GM19452 (cell line): ENCODE results near the gene YY1.

Source experiments
- ATAC-seq: cut with Tn5 transposase; IDR thresholded peaks from one replicate; pipeline ENCODE4 v1.9.1; 2021; ENCODE audit not compliant: unreplicated experiment

Gene YY1

DNA sequence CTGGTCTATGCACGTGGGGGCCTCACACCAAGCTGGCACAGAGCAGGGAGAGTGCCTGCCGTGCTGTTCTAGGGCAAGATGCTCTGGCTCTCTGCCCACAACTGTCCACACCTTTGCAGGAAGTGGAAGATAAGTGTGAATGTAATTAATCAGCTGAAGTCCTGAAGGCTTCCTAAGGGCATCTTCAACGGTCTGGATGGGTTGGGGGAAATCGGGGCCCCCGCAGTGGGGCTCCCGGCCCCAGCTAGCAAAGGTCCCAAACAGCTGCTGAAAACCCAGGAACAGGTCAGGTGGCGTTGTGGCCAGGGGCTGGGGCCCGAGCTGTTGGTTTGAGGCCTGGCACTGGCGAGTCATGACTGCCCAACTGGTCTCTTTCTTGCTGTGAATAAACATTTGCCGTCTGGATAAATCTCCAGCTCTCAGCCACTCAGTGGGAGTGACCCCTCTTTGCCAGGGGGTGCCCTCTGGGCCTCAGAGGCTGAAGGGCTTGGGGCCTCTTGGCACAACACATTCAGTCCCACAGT, 74.0 kb downstream of the YY1 start:
- no peak for ATAC-seq

DNA sequence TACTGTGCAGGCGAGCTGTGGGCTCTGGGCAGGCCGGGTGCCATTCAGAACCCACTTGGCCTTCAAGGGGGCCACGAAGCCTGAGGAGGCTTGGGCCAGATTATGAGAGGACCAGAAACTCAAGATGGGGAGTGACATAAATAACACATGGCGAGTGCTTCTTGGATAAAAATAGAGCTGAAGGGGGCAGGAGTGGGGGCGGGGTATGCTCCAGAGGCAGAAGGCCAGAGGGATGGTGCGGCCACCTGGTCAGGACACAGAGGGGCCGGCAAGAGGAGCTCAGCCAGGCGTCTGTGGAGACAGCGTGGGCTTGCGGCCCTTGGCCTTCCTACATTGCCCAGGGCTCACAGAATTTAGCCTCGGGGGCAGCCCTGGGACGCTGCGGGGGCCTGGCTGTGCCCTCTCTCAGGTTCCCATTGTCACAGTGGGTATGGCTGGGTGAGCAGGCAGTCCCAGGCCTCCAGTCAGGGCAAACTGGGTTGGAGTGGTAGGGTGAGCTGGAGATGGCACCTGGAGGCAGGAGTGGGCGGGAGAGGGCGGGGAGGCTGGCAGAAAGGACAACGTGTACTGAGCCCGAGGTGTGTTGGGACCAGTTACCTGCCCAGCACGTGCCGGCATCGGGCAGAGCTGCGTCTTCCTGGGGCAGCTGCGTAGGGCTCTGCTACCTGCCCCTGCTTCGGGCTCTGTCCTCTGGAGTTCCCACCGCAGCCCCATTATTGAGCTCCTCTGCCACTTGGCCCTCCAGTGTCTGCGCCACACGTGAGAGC, 74.7 kb downstream of the YY1 start:
- ATAC-seq, result no peak

- no peak for ATAC-seq
These were observed 75.8 kb downstream of the YY1 start for GRCh38 chr14:100314724-100315123.

GRCh38 chr14:100317389-100317788, 78.4 kb downstream of the YY1 start:
- no peak for ATAC-seq

DNA sequence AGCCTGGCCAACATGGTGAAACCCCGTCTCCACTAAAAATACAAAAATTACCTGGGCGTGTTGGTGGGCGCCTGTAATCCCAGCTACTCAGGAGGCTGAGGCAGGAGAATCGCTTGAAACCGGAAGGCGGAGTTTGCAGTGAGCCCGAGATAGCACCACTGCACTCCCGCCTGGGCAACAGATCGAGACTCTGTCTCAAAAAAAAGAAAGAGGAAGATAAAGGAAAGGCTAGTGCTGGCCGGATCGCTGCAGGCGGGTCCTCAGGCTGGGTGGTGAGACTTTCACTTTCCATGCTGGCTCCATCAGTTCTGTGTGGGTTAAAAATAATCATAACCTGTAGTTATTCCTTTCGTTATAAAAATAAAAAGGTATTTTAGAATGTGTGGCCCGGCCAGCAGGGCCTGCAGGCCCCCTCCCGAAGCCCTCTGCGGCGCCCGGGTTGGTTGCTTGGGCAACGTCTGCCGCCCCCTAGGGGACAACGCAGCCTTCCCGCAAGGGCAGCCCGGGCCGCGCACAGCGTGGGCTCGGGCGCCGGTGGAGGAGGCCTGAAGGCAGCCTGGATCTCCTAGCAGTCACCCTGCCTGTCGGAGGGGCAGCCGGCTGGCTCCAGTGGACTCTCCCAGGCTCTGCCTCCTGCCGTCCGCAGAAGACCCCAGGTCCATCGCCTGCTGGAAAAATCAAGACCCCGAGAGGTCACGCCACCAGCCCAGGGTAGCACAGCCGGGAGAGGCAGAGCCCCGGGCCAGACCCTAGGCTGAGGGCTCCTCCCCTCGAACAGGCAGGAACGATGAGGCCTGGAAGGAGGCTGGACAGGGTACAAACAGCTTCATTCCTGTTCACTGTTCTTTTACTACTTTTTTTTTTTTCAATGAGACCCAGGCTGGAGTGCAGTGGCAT, 79.2 kb downstream of the YY1 start:
- ATAC-seq, result peak; percentile 86

DNA sequence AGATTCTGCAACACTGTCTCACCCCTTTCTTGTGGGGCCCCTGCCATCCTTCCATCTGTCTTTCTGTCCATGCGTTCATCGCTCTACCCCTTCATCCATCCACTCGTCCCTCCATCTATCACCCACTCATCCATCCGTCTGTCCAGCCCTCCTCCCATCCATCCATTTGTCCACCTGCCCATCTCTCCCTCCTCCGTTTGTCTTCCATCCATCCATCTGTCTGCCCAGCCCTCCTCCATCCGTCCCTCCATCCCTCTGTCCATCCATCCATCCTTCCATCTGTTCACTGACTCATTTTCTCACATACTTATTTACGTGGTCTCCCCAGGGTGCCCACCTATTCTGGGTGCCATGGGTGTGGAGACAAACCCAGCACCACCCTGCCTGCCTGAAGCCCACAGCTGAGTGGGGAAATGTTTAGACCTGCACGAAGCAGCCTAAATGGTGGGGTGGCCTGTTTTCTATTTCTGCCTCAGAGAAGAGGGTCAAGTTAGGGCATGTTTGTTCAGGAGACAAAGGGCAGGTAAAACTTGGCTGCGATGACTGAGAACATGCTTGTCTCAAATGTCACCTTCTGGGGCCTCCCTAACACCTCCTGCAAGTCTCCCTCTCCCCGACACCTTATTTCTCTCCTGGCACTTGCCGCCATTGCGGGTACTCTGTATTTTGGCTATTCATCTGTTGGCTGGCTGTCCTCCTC, 81.4 kb downstream of the YY1 start:
- no peak for ATAC-seq

GRCh38 chr14:100321473-100322137, 82.7 kb downstream of the YY1 start:
- no peak for ATAC-seq

DNA sequence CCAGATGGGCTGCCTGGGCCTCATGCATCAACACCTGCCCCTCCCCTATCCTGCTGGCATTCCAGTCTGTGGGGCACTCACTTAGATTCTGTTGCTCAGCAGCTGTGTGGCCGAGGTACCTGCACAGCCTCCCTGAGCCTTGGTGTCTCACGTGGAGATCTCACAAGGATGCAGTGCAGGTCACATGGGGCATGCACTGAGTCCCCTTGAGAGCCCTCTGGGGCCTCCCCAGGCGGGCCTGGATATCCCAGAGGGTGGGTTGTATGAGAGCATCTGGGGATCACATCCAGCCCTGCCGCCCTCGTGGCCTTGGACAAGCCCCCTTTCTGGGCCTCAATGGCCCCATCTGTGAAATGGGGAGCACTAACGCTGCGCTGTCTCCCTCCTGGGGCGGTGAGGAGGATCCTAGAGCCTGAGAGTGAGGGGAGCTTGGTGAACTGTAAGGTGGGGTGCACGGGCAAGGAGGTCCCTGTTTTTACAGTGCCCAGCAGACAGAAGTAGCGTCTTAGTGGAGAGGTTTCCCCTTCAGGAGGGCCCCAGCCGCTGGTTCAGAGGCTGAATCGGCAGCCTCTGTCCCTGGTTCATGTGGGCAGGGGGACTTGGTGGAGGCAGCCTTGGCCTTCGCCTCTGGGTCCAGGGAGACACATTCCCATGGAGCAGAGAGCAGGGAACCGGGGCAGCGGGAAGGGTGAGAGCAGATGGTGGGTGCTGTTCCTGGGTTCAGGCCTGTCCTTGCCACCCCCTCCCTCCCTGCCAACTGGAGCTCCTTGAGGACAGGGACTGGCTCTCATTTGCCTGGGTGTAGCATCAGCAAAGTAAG, 83.4 kb downstream of the YY1 start:
- ATAC-seq, result no peak

- ATAC-seq, result no peak
These were observed 84.4 kb downstream of the YY1 start, which contains the start of gene SLC25A47 for GRCh38 chr14:100323121-100323941. TSS of gene SLC25A47 (plus strand) at chr14:100323339. CDS start at chr14:100323415, 76 bp downstream.

DNA sequence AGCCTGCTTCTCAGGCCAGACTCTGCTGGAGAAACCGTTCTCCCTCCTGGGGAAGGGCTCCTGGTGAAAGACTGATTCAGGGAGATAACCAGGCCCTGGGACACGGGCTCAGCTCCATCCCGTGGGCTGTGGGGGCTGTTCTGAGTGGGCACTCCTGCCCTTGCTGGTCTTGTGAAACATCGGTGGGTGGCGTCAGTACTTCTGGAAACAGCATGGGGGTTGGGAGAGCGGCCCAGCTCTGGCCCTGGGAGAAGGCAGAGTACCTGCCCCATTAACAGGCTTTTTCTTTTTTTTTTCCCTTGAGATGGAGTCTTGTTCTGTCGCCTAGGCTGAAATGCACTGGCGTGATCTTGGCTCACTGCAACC, 85.0 kb downstream of the YY1 start:
- no peak for ATAC-seq

GRCh38 chr14:100325231-100325632, 86.3 kb downstream of the YY1 start:
- no peak for ATAC-seq

DNA sequence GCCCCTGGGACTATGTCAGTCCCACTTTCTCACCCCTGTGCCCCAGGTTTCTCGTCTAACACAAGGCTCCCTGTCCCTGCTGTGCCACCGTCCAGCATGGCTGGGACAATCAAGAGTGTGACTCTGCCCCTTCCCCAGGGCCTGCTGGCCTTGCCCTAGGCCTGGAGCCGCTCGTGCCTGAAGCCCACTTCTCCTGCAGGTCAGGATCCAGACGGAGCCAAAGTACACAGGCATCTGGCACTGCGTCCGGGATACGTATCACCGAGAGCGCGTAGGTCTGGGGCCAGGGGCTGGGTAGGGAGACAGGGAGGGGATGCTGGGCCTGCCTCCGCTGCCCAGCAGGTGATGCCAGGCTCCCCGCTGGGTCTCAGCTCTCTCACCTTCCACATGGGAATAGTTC, 87.0 kb downstream of the YY1 start:
- no peak for ATAC-seq

- ATAC-seq, result no peak
These were observed 88.2 kb downstream of the YY1 start for GRCh38 chr14:100327128-100327527.

GRCh38 chr14:100328495-100329163, 89.7 kb downstream of the YY1 start:
- no peak for ATAC-seq

GRCh38 chr14:100329233-100330006, 90.5 kb downstream of the YY1 start:
- no peak for ATAC-seq

GRCh38 chr14:100330007-100330344, 91.0 kb downstream of the YY1 start:
- ATAC-seq, result no peak

DNA sequence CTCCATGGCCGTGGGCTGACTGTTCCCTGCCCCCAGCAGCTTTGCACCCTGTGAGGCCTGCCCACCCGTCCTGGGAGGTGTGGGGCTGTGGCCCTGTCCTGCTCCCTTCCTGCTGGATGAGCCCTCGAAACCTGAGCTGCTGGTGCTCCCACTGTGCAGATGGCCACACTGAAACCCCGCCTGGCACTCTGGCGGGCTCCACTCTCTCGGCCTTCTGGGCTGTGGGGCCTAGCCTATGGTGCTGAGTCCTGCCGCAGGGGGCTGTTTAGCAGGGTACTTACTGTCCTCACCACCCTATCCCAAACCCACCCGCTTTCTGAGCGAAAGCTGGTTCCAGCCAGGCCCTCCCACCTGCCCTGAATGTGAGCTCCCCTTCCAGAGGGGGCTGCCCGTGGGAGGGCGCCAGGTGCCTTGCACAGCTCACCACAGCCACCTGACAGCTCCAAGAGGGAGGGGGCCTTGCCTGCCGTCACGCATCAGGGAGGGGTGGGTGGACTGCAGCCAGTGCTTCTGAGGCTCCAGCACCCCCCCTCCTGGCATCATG, 91.5 kb downstream of the YY1 start:
- no peak for ATAC-seq
